GM13976 (cell line): Measurements from ENCODE around the gene GTF2H2.
"Not testable (repeated sequence)": the region's sequence is repeated elsewhere in the genome, so short reads cannot be mapped to it uniquely, and the experiment has no call there.

Experiments
- DNase-seq: peaks from one replicate; pipeline ENCODE4 v3.0.0; 2012; ENCODE audit warnings: low spot score
- CTCF ChIP-seq: IDR thresholded peaks from 2 replicates; pipeline ENCODE4 v1.5.1; 2012; ENCODE audit warnings: borderline replicate concordance, mild to moderate bottlenecking; ENCODE audit not compliant: insufficient read depth; ENCODE audit errors: extremely low read depth, missing control alignments, control extremely low read depth
- in situ Hi-C: fragments of 300-500 bp; cut with MboI; formaldehyde crosslinking; loops from one replicate; pipeline ENCODE4 v1.12.0; 2022; ENCODE audit warnings: low sequenced_read_pairs, mixed read lengths, inconsistent platforms; ENCODE audit not compliant: unreplicated experiment

GTF2H2 gene

GRCh38 chr5:71020643-71021042, 46.8 kb downstream of the GTF2H2 start:
- DNase-seq, in situ Hi-C loops: not testable (repeated sequence)

- DNase-seq, in situ Hi-C loops: not testable (repeated sequence)
These were observed 49.0 kb downstream of the GTF2H2 start for GRCh38 chr5:71018376-71019005.

GRCh38 chr5:71014176-71014575, 53.3 kb downstream of the GTF2H2 start:
- TF ChIP-seq CTCF: no peak
- in situ Hi-C loops: no loop called here
- no peak for DNase-seq

GRCh38 chr5:71013575-71013974, 53.9 kb downstream of the GTF2H2 start:
- no peak for DNase-seq
- TF ChIP-seq CTCF: no peak
- in situ Hi-C loops: no loop called here

- in situ Hi-C loops: no loop called here
- no peak for DNase-seq
- no peak for TF ChIP-seq CTCF
These were observed 56.2 kb downstream of the GTF2H2 start for GRCh38 chr5:71011194-71011792.

- in situ Hi-C loops, DNase-seq: not testable (repeated sequence)
These were observed 60.5 kb downstream of the GTF2H2 start for GRCh38 chr5:71006983-71007382.
